ENCODE measurements around the gene TSPAN7.

GRCh38 chrX:38620623-38621022 is 59.3 kb downstream of the TSPAN7 start:
- TF ChIP-seq CTCF (IDR thresholded peaks at IDR 0.05; ENCODE audit: low read length) = no peak
- no peak for TF ChIP-seq EZH2 (IDR thresholded peaks at IDR 0.05; ENCODE audit: borderline replicate concordance, low read length)
